ENCODE measurements around the gene EIF4G3. TPM values are rescaled to one million over a fixed set of nuclear protein-coding genes. Genes with fewer than 3 reads are reported as not detected.

EIF4G3 gene
- total RNA-seq, 2 experiments from 2014 or later: 34.9 to 35.8 TPM

DNA sequence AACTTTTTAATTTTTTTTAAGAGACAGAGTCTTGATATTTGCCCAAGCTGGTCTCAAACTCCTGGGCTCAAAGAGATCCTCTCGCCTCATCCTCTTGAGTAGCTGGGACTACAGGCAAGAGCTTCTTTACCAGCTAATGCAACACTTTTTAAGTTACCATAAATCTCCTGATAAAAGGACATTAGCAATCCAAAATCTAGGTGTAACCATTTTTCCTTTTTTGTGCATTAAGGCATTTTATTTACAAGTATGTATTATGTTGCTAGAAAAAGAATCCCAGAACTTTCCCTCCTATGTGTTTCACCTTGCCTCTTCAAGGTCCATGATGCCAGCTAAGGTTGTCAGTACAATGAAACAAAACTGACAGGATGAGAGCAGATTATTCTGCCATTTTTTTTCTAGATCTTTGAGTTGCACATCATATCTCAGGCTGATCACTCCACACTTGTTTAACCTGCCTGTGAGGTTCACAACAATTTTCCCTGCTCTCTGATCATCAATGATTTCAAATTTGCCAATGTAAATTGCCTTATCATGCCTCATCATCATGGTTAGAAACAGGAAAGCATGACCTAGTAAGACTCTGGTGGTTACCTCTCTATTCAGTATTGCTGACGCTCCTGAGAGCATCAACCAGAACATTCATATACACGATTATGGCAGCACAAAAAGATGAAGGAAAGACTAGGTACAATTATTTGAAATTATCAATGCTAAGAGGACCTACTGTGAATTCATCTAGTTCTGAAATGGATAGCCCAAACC, 173.2 kb downstream of the EIF4G3 start:
- Mint-ChIP-seq H3K4me1 (peaks cover 6% of the 10 kb centered on the region), H3K27me3 (no peaks in the 10 kb centered on the region), H3K36me3 (peaks cover 9% of the 10 kb centered on the region), H3K9me3 (no peaks in the 10 kb centered on the region), H3K27ac (no peak overlapping the region), H3K4me3 (no peak overlapping the region)
- no peak for DNase-seq
- no peak for ATAC-seq (ENCODE audit: low read depth)
- POLR2A ChIA-PET: no interaction called here

DNA sequence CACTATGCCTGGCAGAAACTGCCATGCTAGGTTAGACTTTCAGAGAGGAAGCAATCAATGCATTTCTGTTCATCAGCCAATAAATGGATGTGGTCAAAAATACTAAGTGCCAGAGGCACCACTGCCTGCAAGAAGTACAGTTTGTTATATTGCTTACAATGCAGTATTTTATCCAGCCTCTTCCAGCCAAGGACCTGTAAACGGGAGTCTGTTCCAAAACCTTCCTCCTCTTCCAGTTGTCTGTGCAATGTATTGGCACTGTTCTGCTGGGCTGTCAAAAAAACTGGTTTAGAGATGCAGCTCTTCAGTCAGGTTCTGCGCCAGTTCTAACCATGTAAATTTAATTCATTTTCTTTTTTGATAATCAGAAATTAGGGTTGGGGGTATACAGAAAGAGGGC, 175.7 kb downstream of the EIF4G3 start:
- Mint-ChIP-seq H3K4me3 (no peak overlapping the region), H3K36me3 (peaks cover 9% of the 10 kb centered on the region), H3K4me1 (peaks cover 8% of the 10 kb centered on the region), H3K27me3 (no peaks in the 10 kb centered on the region), H3K9me3 (no peaks in the 10 kb centered on the region), H3K27ac (no peak overlapping the region)
- no peak for DNase-seq
- no peak for ATAC-seq (ENCODE audit: low read depth)
- POLR2A ChIA-PET: no interaction called here

DNA sequence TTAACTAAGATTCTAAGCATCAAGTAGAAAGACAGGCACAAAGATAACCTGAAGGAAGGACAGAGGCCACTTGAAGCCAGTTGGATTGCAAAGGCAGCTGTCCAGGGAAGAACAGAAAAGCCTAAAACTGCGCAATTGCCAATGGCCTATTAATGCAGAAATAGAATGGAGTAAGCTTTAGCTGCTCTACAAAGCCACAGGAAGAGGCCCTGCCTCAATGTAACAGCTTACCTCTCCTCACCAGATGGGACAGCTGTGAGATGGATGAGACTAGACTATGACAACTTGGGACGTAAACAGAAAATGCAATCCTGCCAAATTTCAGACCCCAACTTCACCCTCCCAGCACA, 176.5 kb downstream of the EIF4G3 start:
- Mint-ChIP-seq H3K4me1 (peaks cover 8% of the 10 kb centered on the region), H3K9me3 (no peaks in the 10 kb centered on the region), H3K27ac (no peak overlapping the region), H3K36me3 (peaks cover 9% of the 10 kb centered on the region), H3K27me3 (no peaks in the 10 kb centered on the region), H3K4me3 (no peak overlapping the region)
- DNase-seq (no peak), ATAC-seq (ENCODE audit: low read depth) (no peak)
- POLR2A ChIA-PET: no interaction called here

DNA sequence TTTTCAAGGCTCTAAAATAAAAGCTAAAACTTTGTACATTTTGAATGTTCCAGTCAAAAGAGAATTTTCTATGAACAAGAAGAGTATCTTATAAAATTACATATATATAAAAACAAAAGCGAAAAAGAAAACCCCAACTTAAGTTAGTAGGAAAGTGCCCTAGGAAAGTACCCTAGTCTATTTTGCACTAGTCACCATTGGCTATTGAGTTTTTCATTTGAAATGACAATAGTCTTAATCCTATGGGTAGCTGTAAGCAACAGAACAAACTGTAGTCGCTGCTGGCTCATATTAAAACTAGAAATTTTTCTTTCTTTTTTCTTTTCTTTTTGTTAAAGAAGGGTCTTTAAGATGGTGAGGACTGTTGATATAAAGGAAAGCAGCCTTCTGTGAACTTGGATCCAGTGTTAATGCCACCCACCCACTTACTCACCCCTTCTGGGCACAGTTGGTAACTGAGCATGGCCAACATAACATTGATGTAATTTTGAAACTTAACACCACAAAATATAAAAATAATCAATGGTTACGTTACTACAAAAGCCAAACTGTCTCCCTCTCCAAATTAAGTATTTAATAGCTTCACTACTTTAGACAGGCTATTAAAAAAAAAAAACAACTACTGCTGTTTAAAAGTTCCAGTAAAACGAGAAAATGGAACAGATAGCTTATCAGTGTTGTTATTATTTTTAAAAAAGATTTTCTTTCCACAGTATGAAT, 177.0 kb downstream of the EIF4G3 start:
- DNase-seq (no peak), ATAC-seq (ENCODE audit: low read depth) (no peak)
- POLR2A ChIA-PET: no interaction called here
- Mint-ChIP-seq H3K27me3 (no peaks in the 10 kb centered on the region), H3K36me3 (peaks cover 9% of the 10 kb centered on the region), H3K4me3 (no peak overlapping the region), H3K27ac (no peak overlapping the region), H3K9me3 (no peaks in the 10 kb centered on the region), H3K4me1 (peaks cover 8% of the 10 kb centered on the region)

GRCh38 chr1:20998826-20999225, 177.9 kb downstream of the EIF4G3 start:
- POLR2A ChIA-PET: no interaction called here
- H3K27me3 Mint-ChIP-seq: no peaks in the 10 kb centered on the region
- no peak overlapping the region for H3K4me3 Mint-ChIP-seq
- no peak overlapping the region for H3K27ac Mint-ChIP-seq
- ATAC-seq (ENCODE audit: low read depth) (no peak), DNase-seq (no peak)
- H3K36me3 Mint-ChIP-seq: peaks cover 9% of the 10 kb centered on the region
- H3K9me3 Mint-ChIP-seq: no peaks in the 10 kb centered on the region
- H3K4me1 Mint-ChIP-seq: peaks cover 10% of the 10 kb centered on the region

DNA sequence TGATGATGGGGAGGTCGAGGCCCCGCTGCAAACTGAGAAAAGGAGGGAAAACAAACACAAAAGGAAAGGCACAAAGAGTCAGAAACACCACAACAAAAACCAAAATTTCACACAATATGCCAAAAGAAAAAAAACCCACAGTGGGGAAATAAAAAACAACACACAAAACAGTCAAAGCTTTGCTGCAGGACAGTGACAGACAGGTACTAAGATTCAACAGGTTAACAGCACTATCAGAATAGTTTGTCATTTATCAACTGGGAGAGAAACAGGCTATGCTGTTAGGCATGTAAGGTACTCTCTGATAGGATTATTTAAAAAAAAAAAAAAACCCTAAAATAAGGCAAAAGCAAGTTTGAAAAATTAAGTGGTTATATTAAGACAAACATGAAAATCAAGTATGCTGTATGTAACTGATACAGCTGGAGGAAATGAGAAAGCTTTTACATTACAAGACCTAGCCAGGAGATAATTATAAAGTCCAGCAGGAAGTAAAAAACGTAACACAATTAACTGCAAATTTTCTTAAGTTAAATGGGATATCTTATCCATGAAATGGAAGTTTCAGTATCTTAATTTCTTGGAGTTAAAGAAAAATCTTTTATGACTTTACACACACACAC, 179.0 kb downstream of the EIF4G3 start:
- ATAC-seq (ENCODE audit: low read depth): no peak
- H3K4me3 Mint-ChIP-seq: no peak overlapping the region
- no peaks in the 10 kb centered on the region for H3K9me3 Mint-ChIP-seq
- peaks cover 13% of the 10 kb centered on the region for H3K4me1 Mint-ChIP-seq
- H3K27ac Mint-ChIP-seq: no peak overlapping the region
- DNase-seq: no peak
- H3K27me3 Mint-ChIP-seq: no peaks in the 10 kb centered on the region
- POLR2A ChIA-PET: no interaction called here
- H3K36me3 Mint-ChIP-seq: peaks cover 9% of the 10 kb centered on the region

DNA sequence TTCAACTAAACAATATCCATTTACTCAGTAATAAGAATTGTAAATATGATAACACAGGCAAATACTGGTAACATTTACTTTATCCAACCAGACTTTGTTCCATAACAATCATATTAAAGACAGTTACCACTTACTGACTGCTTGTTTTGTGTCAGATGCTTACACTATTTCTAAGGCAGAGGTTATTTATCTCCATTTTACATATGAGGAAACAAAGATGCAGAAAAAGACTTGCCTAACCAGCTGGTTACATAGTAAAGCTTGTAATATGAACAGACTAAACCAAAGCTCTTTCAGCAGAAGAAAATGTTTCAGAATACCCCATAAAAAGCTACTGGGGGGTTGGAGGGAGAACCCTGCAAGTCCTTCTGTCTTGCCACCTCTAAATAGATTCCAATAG, 180.1 kb downstream of the EIF4G3 start:
- DNase-seq: no peak
- no peak for ATAC-seq (ENCODE audit: low read depth)
- H3K4me1 Mint-ChIP-seq: peaks cover 25% of the 10 kb centered on the region
- POLR2A ChIA-PET: no interaction called here
- no peak overlapping the region for H3K27ac Mint-ChIP-seq
- no peaks in the 10 kb centered on the region for H3K9me3 Mint-ChIP-seq
- H3K27me3 Mint-ChIP-seq: no peaks in the 10 kb centered on the region
- no peak overlapping the region for H3K4me3 Mint-ChIP-seq
- peaks cover 7% of the 10 kb centered on the region for H3K36me3 Mint-ChIP-seq

- peaks cover 26% of the 10 kb centered on the region for H3K4me1 Mint-ChIP-seq
- ATAC-seq (ENCODE audit: low read depth) (no peak), DNase-seq (no peak)
- H3K9me3 Mint-ChIP-seq: no peaks in the 10 kb centered on the region
- no peaks in the 10 kb centered on the region for H3K27me3 Mint-ChIP-seq
- peaks cover 2% of the 10 kb centered on the region for H3K36me3 Mint-ChIP-seq
- no peak overlapping the region for H3K27ac Mint-ChIP-seq
- POLR2A ChIA-PET: no interaction called here
- H3K4me3 Mint-ChIP-seq: no peak overlapping the region
These were observed 182.8 kb downstream of the EIF4G3 start for GRCh38 chr1:20993716-20994575.

DNA sequence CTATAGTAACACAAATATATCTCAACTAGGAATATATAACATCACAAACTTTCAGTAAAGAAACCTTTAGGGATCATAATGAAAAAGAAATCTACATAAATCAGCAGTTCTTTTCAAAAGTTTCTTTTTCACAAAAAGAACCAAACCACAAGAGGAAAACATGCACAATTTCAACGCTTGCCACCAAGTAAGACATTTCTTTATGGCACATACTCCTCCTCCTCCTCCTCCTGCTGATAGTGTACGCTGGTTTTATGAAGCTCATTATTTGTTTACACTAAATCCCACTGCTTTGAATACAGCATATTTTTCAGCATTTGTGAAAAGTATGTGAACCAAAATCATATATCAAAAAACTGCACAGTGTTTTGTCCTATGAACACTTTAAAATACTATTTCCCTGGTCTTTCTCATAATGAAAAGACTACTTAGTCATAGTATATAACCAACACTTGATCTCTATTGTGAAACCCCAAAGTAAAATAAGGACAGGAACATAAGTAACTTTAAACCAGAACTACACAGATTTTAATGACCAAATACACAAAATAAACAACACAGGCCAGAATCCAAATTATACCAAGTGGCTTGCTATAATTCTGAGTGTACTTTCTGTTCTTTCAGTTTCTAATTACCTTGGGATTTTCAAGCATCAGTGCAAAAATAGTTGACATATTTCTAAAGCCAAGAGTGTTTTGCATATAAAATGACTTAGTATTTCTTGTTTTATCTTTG, 184.2 kb downstream of the EIF4G3 start:
- H3K27me3 Mint-ChIP-seq: no peaks in the 10 kb centered on the region
- H3K27ac Mint-ChIP-seq: no peak overlapping the region

DNA sequence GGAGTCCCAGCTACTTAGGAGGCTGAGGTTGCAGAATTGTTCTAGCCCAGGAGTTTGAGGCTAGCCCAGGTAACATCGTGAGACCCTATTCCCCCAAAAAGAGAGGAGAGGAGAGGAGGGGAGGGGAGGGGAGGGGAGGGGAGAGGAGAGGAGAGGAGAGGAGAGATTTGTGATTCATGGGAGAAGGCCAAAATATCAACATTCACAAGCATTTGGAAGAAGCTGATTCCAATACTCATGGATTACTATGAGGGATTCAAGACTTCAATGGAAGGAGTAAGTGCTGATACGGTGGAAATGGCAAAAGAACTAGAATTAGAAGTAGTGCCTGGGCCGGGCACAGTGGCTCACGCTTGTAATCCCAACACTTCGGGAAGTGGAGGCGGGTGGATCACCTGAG, 187.8 kb downstream of the EIF4G3 start:
- ATAC-seq (ENCODE audit: low read depth): no peak
- POLR2A ChIA-PET: no interaction called here
- Mint-ChIP-seq H3K9me3 (no peaks in the 10 kb centered on the region), H3K27me3 (no peaks in the 10 kb centered on the region), H3K36me3 (peaks cover 2% of the 10 kb centered on the region), H3K27ac (no peak overlapping the region), H3K4me1 (peaks cover 20% of the 10 kb centered on the region), H3K4me3 (no peak overlapping the region)
- no peak for DNase-seq

More for the DNA sequence above, 184.2 kb downstream of the EIF4G3 start:
- Mint-ChIP-seq H3K36me3 (no peaks in the 10 kb centered on the region), H3K9me3 (no peaks in the 10 kb centered on the region), H3K4me3 (peak overlapping the region; percentile 52), H3K4me1 (peaks cover 25% of the 10 kb centered on the region)
- ATAC-seq (ENCODE audit: low read depth): no peak
- DNase-seq: no peak
- POLR2A ChIA-PET: no interaction called here

GRCh38 chr1:20987831-20988825, 188.6 kb downstream of the EIF4G3 start:
- H3K27me3 Mint-ChIP-seq: no peaks in the 10 kb centered on the region
- ATAC-seq (ENCODE audit: low read depth) (no peak), DNase-seq (no peak)
- no peaks in the 10 kb centered on the region for H3K9me3 Mint-ChIP-seq
- H3K36me3 Mint-ChIP-seq: peaks cover 2% of the 10 kb centered on the region
- peaks cover 16% of the 10 kb centered on the region for H3K4me1 Mint-ChIP-seq
- H3K27ac Mint-ChIP-seq: no peak overlapping the region
- no peak overlapping the region for H3K4me3 Mint-ChIP-seq
- POLR2A ChIA-PET: no interaction called here

- POLR2A ChIA-PET: no interaction called here
- Mint-ChIP-seq H3K9me3 (no peaks in the 10 kb centered on the region), H3K27ac (no peak overlapping the region)
These were observed 193.3 kb downstream of the EIF4G3 start for GRCh38 chr1:20983297-20983889.

More at GRCh38 chr1:20983297-20983889, 193.3 kb downstream of the EIF4G3 start:
- H3K36me3 Mint-ChIP-seq: peaks cover 2% of the 10 kb centered on the region
- no peak overlapping the region for H3K4me3 Mint-ChIP-seq
- no peaks in the 10 kb centered on the region for H3K27me3 Mint-ChIP-seq
- peaks cover under 1% of the 10 kb centered on the region for H3K4me1 Mint-ChIP-seq
- DNase-seq (no peak), ATAC-seq (ENCODE audit: low read depth) (no peak)

All from activated naive CD8-positive, alpha-beta T cell treated with anti-CD3 and anti-CD28 coated beads, Interleukin-2, amount 10 ng/mL, durations not matched to agents 7 days and 5 days (primary cell).